AG04450 (cell line): Measurements from ENCODE around the gene SEC62. TPM values are rescaled to one million over a fixed set of nuclear protein-coding genes. Genes with fewer than 3 reads are reported as not detected.

Source experiments
- CTCF ChIA-PET: fragments of 300-600, 350-600 bp; formaldehyde crosslinking; extraction: SDS; loops from one replicate; lab custom pipeline; 2022; ENCODE audit warnings: antibody characterized with exemption, inconsistent platforms; lab: Charles Lee
- POLR2A ChIA-PET: fragments of 350-600 bp; formaldehyde crosslinking; extraction: SDS; loops from one replicate; lab custom pipeline; 2021; ENCODE audit warnings: antibody characterized with exemption, inconsistent platforms; lab: Yijun Ruan, JAX
- DNase-seq: peaks from one replicate; pipeline ENCODE4 v3.0.0-alpha.2; 2011; ENCODE audit warnings: low read depth, low spot score
- H3K27ac ChIP-seq: one replicate; pipeline ENCODE4 v1.5.1; 2012; ENCODE audit warnings: low read depth, low read length, control low read depth
- H3K27me3 ChIP-seq: one replicate; pipeline ENCODE4 v1.6.0; 2012; ENCODE audit warnings: low read length; ENCODE audit not compliant: control insufficient read depth, insufficient read depth
- H3K4me3 ChIP-seq: 2 replicates; pipeline ENCODE4 v1.5.1; 2011; ENCODE audit warnings: mild to moderate bottlenecking, low read depth, low read length, control low read depth
- H3K9me3 ChIP-seq: 2 replicates; pipeline ENCODE4 v1.5.1; 2012; ENCODE audit warnings: low read length; ENCODE audit not compliant: control insufficient read depth, insufficient read depth
- polyA minus RNA-seq: library from RNA; depleted of rRNA, polyadenylated mRNA; stranded (reverse); fragments of >200 nt; gene quantifications from 2 replicates; pipeline ENCODE4 v1.2.3, GENCODE V29; 2011; rRNA and poly(A)+ RNA removed
- polyA plus RNA-seq: library from polyadenylated mRNA; depleted of rRNA; stranded (reverse); fragments of >200 nt; gene quantifications from 2 replicates; pipeline ENCODE4 v1.2.3, GENCODE V29; 2011; rRNA removed
- TF ChIP-seq, protein P1 (sequence below): IDR thresholded peaks from 2 replicates; pipeline ENCODE4 v1.5.1; 2011; ENCODE audit warnings: low read depth, low read length, control low read depth, inconsistent platforms

SEC62 gene, protein sequence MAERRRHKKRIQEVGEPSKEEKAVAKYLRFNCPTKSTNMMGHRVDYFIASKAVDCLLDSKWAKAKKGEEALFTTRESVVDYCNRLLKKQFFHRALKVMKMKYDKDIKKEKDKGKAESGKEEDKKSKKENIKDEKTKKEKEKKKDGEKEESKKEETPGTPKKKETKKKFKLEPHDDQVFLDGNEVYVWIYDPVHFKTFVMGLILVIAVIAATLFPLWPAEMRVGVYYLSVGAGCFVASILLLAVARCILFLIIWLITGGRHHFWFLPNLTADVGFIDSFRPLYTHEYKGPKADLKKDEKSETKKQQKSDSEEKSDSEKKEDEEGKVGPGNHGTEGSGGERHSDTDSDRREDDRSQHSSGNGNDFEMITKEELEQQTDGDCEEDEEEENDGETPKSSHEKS
- polyA plus RNA-seq (78.8 and 109 TPM in 2 replicates), polyA minus RNA-seq (80.7 and 108 TPM in 2 replicates)

DNA sequence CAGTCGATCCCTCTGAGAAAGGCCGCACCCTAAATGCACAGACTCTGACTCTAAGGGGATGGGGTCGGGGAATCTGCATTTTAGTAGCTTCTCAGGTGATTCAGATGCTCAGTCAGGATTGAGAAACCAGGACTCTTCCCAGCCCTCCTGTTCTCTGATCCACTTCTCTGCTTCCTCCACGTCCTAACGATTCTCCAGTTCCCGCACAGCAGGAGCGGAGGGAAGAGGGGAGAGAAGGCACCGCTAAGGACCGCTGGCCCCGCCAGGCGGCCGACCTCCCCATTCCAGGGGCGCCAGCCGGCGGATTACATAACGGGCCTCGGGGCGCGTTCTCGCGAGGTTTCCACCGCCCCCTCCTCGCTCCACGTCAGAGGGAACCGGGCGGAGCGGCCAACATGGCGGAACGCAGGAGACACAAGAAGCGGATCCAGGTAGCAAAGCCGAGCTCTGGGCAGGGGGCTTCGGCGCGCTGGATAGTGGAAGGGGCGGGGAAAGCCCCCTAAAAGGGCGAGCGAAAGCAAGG lies at the start of gene SEC62:
Gene SEC62 (plus strand): TSS at position 380 of the 523 bp plus-strand sequence. CDS start 16 bp downstream, at position 396.
- Histone ChIP-seq H3K9me3 (no peaks in the 10 kb centered on the region; the same call in 1 of the 2 replicates), H3K27ac (peak within 1 kb of the TSS; percentile 88), H3K27me3 (peaks cover 2% of the 10 kb centered on the region), H3K4me3 (peak within 1 kb of the TSS; percentile 92)
- POLR2A ChIA-PET, result interaction anchor here (0.9 to 1.5 kb wide), 4 partner anchors 10 to 202 kb away, joined by 3 to 5 read pairs (median 4); partner anchors contain the start of genes LRRC34 and LRRIQ4
- CTCF ChIA-PET, result interaction anchor here (0.5 to 0.8 kb wide), 3 partner anchors 9 to 203 kb away, joined by 3 to 12 read pairs (median 4); no protein-coding TSS in a partner anchor
- DNase-seq, result peak; percentile 79
- TF ChIP-seq, protein P1, sequence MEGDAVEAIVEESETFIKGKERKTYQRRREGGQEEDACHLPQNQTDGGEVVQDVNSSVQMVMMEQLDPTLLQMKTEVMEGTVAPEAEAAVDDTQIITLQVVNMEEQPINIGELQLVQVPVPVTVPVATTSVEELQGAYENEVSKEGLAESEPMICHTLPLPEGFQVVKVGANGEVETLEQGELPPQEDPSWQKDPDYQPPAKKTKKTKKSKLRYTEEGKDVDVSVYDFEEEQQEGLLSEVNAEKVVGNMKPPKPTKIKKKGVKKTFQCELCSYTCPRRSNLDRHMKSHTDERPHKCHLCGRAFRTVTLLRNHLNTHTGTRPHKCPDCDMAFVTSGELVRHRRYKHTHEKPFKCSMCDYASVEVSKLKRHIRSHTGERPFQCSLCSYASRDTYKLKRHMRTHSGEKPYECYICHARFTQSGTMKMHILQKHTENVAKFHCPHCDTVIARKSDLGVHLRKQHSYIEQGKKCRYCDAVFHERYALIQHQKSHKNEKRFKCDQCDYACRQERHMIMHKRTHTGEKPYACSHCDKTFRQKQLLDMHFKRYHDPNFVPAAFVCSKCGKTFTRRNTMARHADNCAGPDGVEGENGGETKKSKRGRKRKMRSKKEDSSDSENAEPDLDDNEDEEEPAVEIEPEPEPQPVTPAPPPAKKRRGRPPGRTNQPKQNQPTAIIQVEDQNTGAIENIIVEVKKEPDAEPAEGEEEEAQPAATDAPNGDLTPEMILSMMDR, result peak; percentile 59

DNA sequence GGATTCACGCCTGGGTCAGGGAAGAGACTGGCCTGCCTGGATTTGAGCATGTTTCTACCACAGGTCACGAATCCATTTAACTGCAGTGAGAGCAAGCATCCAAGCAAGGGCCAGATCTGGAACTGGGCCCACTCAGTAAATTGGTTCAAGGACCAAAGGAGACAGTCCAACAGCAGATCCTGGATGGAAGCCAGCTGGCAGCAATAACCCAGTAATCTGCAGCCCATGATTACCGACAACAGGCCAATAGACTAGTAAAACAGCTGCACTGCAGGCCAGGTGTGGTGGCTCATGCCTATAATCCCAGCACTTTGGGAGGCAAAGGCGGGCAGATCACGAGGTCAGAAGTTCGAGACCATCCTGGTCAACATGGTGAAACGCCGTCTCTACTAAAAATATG lies 43.4 kb upstream of the SEC62 start:
- TF ChIP-seq, protein P1, result no peak
- no peaks in the 10 kb centered on the region for H3K9me3 ChIP-seq
- ChIA-PET CTCF (no interaction called here), POLR2A (no interaction called here)
- no peak overlapping the region for H3K27ac ChIP-seq
- H3K27me3 ChIP-seq, result peaks cover 7% of the 10 kb centered on the region
- no peak for DNase-seq
- H3K4me3 ChIP-seq, result no peak overlapping the region

DNA sequence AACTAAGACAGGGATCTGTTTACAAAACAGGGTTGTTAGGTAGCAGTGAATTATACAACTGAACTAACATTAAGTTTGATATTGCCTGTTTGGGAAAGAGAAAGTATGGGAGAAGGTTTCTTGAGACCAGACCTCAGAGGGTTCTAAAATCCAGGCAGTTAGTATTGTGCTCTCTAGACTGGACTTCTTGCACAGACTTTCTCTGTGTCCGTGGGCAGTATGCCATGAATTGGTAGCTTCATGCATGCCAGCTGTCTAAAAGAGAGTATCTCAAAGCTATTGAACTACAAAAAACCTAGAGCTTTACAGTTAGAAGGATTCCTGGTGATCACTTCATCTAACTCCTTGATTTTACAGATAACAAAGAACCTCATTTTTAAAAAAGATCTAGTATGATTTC lies 42.8 kb upstream of the SEC62 start:
- DNase-seq, result no peak
- H3K27me3 ChIP-seq, result peaks cover 7% of the 10 kb centered on the region
- H3K9me3 ChIP-seq, result no peaks in the 10 kb centered on the region
- no peak overlapping the region for H3K27ac ChIP-seq
- POLR2A ChIA-PET, result no interaction called here
- no peak overlapping the region for H3K4me3 ChIP-seq
- CTCF ChIA-PET, result no interaction called here
- TF ChIP-seq, protein P1, result no peak

DNA sequence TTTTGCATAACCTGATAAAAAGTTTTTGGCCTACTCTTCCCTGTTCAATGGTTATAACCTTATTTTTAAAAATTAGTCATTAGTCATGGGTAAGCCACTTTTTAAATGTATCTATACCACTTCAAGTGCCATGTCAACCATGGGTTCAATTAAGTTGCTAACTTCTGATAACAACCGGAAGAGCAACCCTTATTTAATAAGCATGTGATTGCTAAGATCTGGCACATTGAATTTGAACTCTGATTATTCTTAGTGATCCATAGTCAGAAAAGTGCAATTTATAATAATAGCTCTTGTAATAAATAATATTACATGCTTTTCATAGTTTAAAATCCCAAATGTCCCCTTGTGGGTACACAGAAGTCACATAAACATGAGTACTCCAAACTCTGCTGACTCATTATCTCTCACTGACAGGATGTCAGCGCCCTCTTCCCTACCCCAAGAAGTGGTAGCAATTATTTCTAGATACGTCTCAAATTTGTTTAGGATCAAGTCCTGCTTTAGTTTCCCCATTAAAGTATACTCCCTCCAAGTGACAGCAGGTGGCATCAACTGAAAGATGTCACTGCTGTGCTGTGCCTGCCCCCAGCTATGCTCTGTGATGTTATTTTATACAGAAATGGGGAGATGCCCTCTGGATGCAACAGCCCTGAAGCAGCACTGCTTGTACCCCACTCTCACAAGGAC lies 36.6 kb upstream of the SEC62 start:
- H3K27ac ChIP-seq, result no peak overlapping the region
- CTCF ChIA-PET, result no interaction called here
- H3K9me3 ChIP-seq, result no peaks in the 10 kb centered on the region
- POLR2A ChIA-PET, result no interaction called here
- DNase-seq, result no peak
- H3K4me3 ChIP-seq, result no peak overlapping the region
- TF ChIP-seq, protein P1, result no peak
- H3K27me3 ChIP-seq, result peaks cover 3% of the 10 kb centered on the region
